Measurements from ENCODE around the gene NOD1. TPM values are rescaled to one million over a fixed set of nuclear protein-coding genes. Genes with fewer than 3 reads are reported as not detected.

The NOD1 gene
- total and polyA plus RNA-seq, 2 donors (not counting 1 experiment from before 2014, with no cell fraction given): 20.6 to 28.8 TPM

DNA sequence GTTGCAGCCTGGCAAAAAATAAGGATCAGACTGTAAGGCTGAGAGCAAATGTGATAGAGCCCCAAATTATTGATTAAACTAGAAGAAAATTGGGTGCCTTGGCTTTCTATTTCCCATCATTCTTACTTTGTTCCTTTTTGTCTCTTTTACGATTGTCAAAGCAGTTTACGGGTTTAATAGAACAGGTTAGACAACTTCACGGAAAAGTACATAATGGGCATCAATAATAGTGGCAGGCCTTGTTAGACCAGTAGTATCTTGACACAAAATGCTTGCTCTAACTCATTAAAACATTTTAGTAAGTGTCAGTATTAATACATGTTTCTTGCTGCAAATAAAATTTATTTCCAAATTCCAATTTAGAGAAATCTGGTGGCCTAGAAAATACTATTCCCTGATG, 40.5 kb upstream of the NOD1 start:
- H3K4me2 ChIP-seq (replicated peaks; ENCODE audit: low read depth, low read length, poor library complexity, severe bottlenecking): no peak overlapping the region
- no peak overlapping the region for H3K9ac ChIP-seq (ENCODE audit: low read length)
- Mint-ChIP-seq H3K9me3 (ENCODE audit: insufficient read depth) (no peaks in the 10 kb centered on the region), H3K27me3 (no peaks in the 10 kb centered on the region), H3K27ac (no peak overlapping the region), H3K4me1 (peaks cover 11% of the 10 kb centered on the region), H3K4me3 (no peak overlapping the region)
- no peaks in the 10 kb centered on the region for H3K79me2 ChIP-seq (ENCODE audit: control insufficient read depth, insufficient read depth, low read length)
- TF ChIP-seq, protein P1, sequence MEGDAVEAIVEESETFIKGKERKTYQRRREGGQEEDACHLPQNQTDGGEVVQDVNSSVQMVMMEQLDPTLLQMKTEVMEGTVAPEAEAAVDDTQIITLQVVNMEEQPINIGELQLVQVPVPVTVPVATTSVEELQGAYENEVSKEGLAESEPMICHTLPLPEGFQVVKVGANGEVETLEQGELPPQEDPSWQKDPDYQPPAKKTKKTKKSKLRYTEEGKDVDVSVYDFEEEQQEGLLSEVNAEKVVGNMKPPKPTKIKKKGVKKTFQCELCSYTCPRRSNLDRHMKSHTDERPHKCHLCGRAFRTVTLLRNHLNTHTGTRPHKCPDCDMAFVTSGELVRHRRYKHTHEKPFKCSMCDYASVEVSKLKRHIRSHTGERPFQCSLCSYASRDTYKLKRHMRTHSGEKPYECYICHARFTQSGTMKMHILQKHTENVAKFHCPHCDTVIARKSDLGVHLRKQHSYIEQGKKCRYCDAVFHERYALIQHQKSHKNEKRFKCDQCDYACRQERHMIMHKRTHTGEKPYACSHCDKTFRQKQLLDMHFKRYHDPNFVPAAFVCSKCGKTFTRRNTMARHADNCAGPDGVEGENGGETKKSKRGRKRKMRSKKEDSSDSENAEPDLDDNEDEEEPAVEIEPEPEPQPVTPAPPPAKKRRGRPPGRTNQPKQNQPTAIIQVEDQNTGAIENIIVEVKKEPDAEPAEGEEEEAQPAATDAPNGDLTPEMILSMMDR (IDR thresholded peaks at IDR 0.05): no peak
- no peak for TF ChIP-seq EZH2 (IDR thresholded peaks at IDR 0.05; ENCODE audit: borderline replicate concordance, insufficient read depth, low read depth, low read length, poor library complexity, severe bottlenecking)
- ATAC-seq (ENCODE audit: low read depth): no peak
- intact Hi-C loops (cut with micrococcal nuclease): no loop called here
- no peak overlapping the region for H3K4me3 ChIP-seq (ENCODE audit: control extremely low read depth in 1 of 5, extremely low read depth in 1 of 5, insufficient read depth in 1 of 5, low read depth in 2 of 5, low read length in 4 of 5)
- no peak for DNase-seq
- H3K27me3 ChIP-seq (replicated peaks in 1 of 4; ENCODE audit: control extremely low read depth in 1 of 4, control insufficient read depth in 3 of 4, insufficient read depth in 4 of 4, low read length in 3 of 4): no peaks in the 10 kb centered on the region
- ChIA-PET CTCF (no interaction called here), POLR2A (no interaction called here)
- peaks cover 6% of the 10 kb centered on the region in 2 donors for H3K4me1 ChIP-seq (ENCODE audit: control insufficient read depth in 2 of 2, insufficient read depth in 2 of 2, low read length in 2 of 2)
- no peaks in the 10 kb centered on the region for H4K20me1 ChIP-seq (ENCODE audit: control insufficient read depth, insufficient read depth, low read length, poor library complexity, severe bottlenecking)
- H2AFZ ChIP-seq (ENCODE audit: insufficient read depth, low read depth, low read length, poor library complexity, severe bottlenecking): no peak overlapping the region
- H3K27ac ChIP-seq (ENCODE audit: low read length in 2 of 2): no peak overlapping the region
- no CpG with 5 or more reads among the region's 3 CpGs for WGBS (ENCODE audit: insufficient coverage)
- no peaks in the 10 kb centered on the region for H3K36me3 ChIP-seq (replicated peaks in 1 of 2; ENCODE audit: control extremely low read depth in 1 of 2, control insufficient read depth in 1 of 2, extremely low read depth in 1 of 2, insufficient read depth in 2 of 2, low read length in 1 of 2)
- no peaks in the 10 kb centered on the region for H3K9me3 ChIP-seq (ENCODE audit: control extremely low read depth in 1 of 3, control insufficient read depth in 2 of 3, insufficient read depth in 1 of 3, low read length in 2 of 3)

DNA sequence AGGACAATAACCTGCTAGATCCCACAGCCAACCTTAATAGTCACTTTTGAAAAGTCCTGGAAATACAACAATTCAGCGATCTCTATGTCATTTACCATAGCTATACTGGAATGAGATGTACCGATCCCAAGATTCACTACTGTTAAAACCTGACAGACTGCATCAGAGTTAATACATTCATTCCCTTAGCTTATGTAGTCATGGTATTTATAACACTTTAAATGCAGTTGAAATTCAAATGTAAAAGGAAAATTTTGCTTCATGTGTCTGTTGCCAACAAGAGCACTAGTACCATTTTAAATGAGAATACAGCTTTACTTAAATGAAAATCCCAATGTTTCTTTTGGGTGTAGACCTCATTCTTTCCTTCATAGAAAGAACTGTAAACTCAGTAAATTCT, 37.2 kb upstream of the NOD1 start:
- no peaks in the 10 kb centered on the region for H4K20me1 ChIP-seq (ENCODE audit: control insufficient read depth, insufficient read depth, low read length, poor library complexity, severe bottlenecking)
- no peak for DNase-seq
- ATAC-seq (ENCODE audit: low read depth): no peak
- no peak overlapping the region for H3K4me2 ChIP-seq (replicated peaks; ENCODE audit: low read depth, low read length, poor library complexity, severe bottlenecking)
- H2AFZ ChIP-seq (ENCODE audit: insufficient read depth, low read depth, low read length, poor library complexity, severe bottlenecking): no peak overlapping the region
- Mint-ChIP-seq H3K27me3 (no peaks in the 10 kb centered on the region), H3K4me1 (peaks cover 5% of the 10 kb centered on the region), H3K4me3 (no peak overlapping the region), H3K27ac (no peak overlapping the region), H3K9me3 (ENCODE audit: insufficient read depth) (no peaks in the 10 kb centered on the region)
- intact Hi-C loops (cut with micrococcal nuclease): no loop called here
- CTCF ChIA-PET: interaction anchor here (0.5 to 3.8 kb wide), 2 partner anchors 48 to 57 kb away, joined by 4 to 13 read pairs; no protein-coding TSS in a partner anchor
- 100% methylated on average over 1 of the region's 2 CpGs for WGBS (ENCODE audit: insufficient coverage)
- POLR2A ChIA-PET: no interaction called here
- H3K9me3 ChIP-seq (ENCODE audit: control extremely low read depth in 1 of 3, control insufficient read depth in 2 of 3, insufficient read depth in 1 of 3, low read length in 2 of 3): no peaks in the 10 kb centered on the region
- H3K79me2 ChIP-seq (ENCODE audit: control insufficient read depth, insufficient read depth, low read length): no peaks in the 10 kb centered on the region
- no peak overlapping the region for H3K27ac ChIP-seq (ENCODE audit: low read length in 2 of 2)
- no peak overlapping the region for H3K4me3 ChIP-seq (ENCODE audit: control extremely low read depth in 1 of 5, extremely low read depth in 1 of 5, insufficient read depth in 1 of 5, low read depth in 2 of 5, low read length in 4 of 5)
- peaks cover 5 to 6% of the 10 kb centered on the region in 2 donors for H3K4me1 ChIP-seq (ENCODE audit: control insufficient read depth in 2 of 2, insufficient read depth in 2 of 2, low read length in 2 of 2)
- TF ChIP-seq, protein P1 (IDR thresholded peaks at IDR 0.05): no peak
- no peak for TF ChIP-seq EZH2 (IDR thresholded peaks at IDR 0.05; ENCODE audit: borderline replicate concordance, insufficient read depth, low read depth, low read length, poor library complexity, severe bottlenecking)
- H3K36me3 ChIP-seq (replicated peaks in 1 of 2; ENCODE audit: control extremely low read depth in 1 of 2, control insufficient read depth in 1 of 2, extremely low read depth in 1 of 2, insufficient read depth in 2 of 2, low read length in 1 of 2): no peaks in the 10 kb centered on the region
- H3K27me3 ChIP-seq (replicated peaks in 1 of 4; ENCODE audit: control extremely low read depth in 1 of 4, control insufficient read depth in 3 of 4, insufficient read depth in 4 of 4, low read length in 3 of 4): no peaks in the 10 kb centered on the region
- H3K9ac ChIP-seq (ENCODE audit: low read length): no peak overlapping the region
